WTC11 (cell line): Measurements from ENCODE around the gene CLDND2. TPM values are rescaled to one million over a fixed set of nuclear protein-coding genes. Genes with fewer than 3 reads are reported as not detected.
A peak's percentile ranks its signal among the peaks of the same experiment; 100 is the strongest.

ENCODE experiments used
- ATAC-seq: fragments of 200-7000 bp; cut with Tn5 transposase; 2 replicates; pipeline ENCODE4 v1.10.0; 2021; ENCODE audit warnings: mild to moderate bottlenecking, moderate library complexity
- CTCF ChIA-PET: fragments of 300-600 bp; sonication (Branson Sonifier 250); formaldehyde crosslinking; loops from one replicate; lab custom pipeline; 2021; ENCODE audit warnings: antibody characterized with exemption; lab: Charles Lee
- POLR2A ChIA-PET: fragments of 350-600 bp; sonication (Branson Sonifier 250); formaldehyde crosslinking; loops from one replicate; lab custom pipeline; 2021; ENCODE audit warnings: antibody characterized with exemption; lab: Charles Lee
- DNase-seq: peaks from one replicate; pipeline ENCODE4 v3.0.0; 2021; ENCODE audit warnings: low spot score
- H3K27ac Mint-ChIP-seq: 2 replicates; pipeline ENCODE4 v1.8.0; 2021; ENCODE audit warnings: mixed read lengths
- H3K27me3 Mint-ChIP-seq: 2 replicates; pipeline ENCODE4 v1.8.0; 2021; ENCODE audit warnings: low read depth, mild to moderate bottlenecking, moderate library complexity, mixed read lengths
- H3K36me3 Mint-ChIP-seq: 2 replicates; pipeline ENCODE4 v1.8.0; 2021; ENCODE audit warnings: mixed read lengths
- H3K4me1 Mint-ChIP-seq: 2 replicates; pipeline ENCODE4 v1.8.0; 2022; ENCODE audit warnings: mixed read lengths
- H3K4me3 Mint-ChIP-seq: 2 replicates; pipeline ENCODE4 v1.8.0; 2021; ENCODE audit warnings: mild to moderate bottlenecking, moderate library complexity, mixed read lengths
- H3K9me3 Mint-ChIP-seq: 2 replicates; pipeline ENCODE4 v1.8.0; 2021; ENCODE audit warnings: mixed read lengths
- CREB1 ChIP-seq: sonication (generic); formaldehyde crosslinking; IDR thresholded peaks from 2 replicates; pipeline ENCODE4 v1.8.0; 2023; ENCODE audit warnings: mild to moderate bottlenecking, missing genetic modification reagents
- E2F1 ChIP-seq: sonication (generic); formaldehyde crosslinking; IDR thresholded peaks from 2 replicates; pipeline ENCODE4 v1.8.0; 2022; ENCODE audit warnings: mild to moderate bottlenecking, missing genetic modification reagents
- ETV6 ChIP-seq: sonication (generic); formaldehyde crosslinking; IDR thresholded peaks from 2 replicates; pipeline ENCODE4 v1.8.1; 2022; ENCODE audit warnings: mild to moderate bottlenecking, missing genetic modification reagents
- JUN ChIP-seq: sonication (generic); formaldehyde crosslinking; IDR thresholded peaks from 2 replicates; pipeline ENCODE4 v1.8.0; 2023; ENCODE audit warnings: mild to moderate bottlenecking, missing genetic modification reagents
- KAT7 ChIP-seq: sonication (generic); formaldehyde crosslinking; IDR thresholded peaks from 2 replicates; pipeline ENCODE4 v1.8.1; 2023; ENCODE audit warnings: missing genetic modification reagents, mild to moderate bottlenecking, borderline replicate concordance
- MLX ChIP-seq: sonication (generic); formaldehyde crosslinking; IDR thresholded peaks from 2 replicates; pipeline ENCODE4 v1.8.1; 2023; ENCODE audit warnings: mild to moderate bottlenecking, missing genetic modification reagents, moderate library complexity
- NFYB ChIP-seq: sonication (generic); formaldehyde crosslinking; conservative IDR thresholded peaks from 2 replicates; pipeline ENCODE4 v1.8.0; 2022; ENCODE audit warnings: low read depth, missing genetic modification reagents
- RORB ChIP-seq: fragments of 250-450 bp; sonication (Bioruptor Pico); IDR thresholded peaks from 2 replicates; pipeline ENCODE4 v1.9.0; 2021; ENCODE audit warnings: mild to moderate bottlenecking
- SP1 ChIP-seq: sonication (generic); formaldehyde crosslinking; conservative IDR thresholded peaks from 2 replicates; pipeline ENCODE4 v1.8.1; 2022; ENCODE audit warnings: missing genetic modification reagents
- STAT6 ChIP-seq: sonication (generic); formaldehyde crosslinking; conservative IDR thresholded peaks from 2 replicates; pipeline ENCODE4 v1.8.1; 2023; ENCODE audit warnings: mild to moderate bottlenecking, low read depth, missing genetic modification reagents, moderate library complexity
- ZNF121 ChIP-seq: sonication (generic); formaldehyde crosslinking; IDR thresholded peaks from 2 replicates; pipeline ENCODE4 v1.8.0; 2023; ENCODE audit warnings: missing genetic modification reagents
- ZNF416 ChIP-seq: fragments of 250-450 bp; sonication (Bioruptor Pico); IDR thresholded peaks from 2 replicates; pipeline ENCODE4 v1.9.0; 2021; ENCODE audit warnings: mild to moderate bottlenecking, inconsistent platforms
- total RNA-seq: library from RNA; stranded (reverse); gene quantifications from 3 replicates; pipeline ENCODE4 v1.2.3, GENCODE V29; 2021
- TF ChIP-seq, protein P1 (sequence below): sonication (generic); formaldehyde crosslinking; IDR thresholded peaks from 2 replicates; pipeline ENCODE4 v1.8.1; 2022; ENCODE audit warnings: low read depth, missing genetic modification reagents, borderline replicate concordance
- TF ChIP-seq, protein P2 (sequence below): sonication (generic); formaldehyde crosslinking; IDR thresholded peaks from 2 replicates; pipeline ENCODE4 v1.8.0; 2022; ENCODE audit warnings: missing genetic modification reagents

Gene CLDND2
- total RNA-seq, 1 experiment from 2014 or later, result 1.7 TPM

- no peak for DNase-seq
- peaks cover 47% of the 10 kb centered on the region for H3K36me3 Mint-ChIP-seq
- POLR2A ChIA-PET, result no interaction called here
- no peak overlapping the region for H3K4me3 Mint-ChIP-seq
- H3K4me1 Mint-ChIP-seq, result peaks cover 8% of the 10 kb centered on the region
- H3K27me3 Mint-ChIP-seq, result peaks cover 2% of the 10 kb centered on the region; the same call in 1 of the 2 replicates
- peak; percentile 40 for ATAC-seq
- H3K27ac Mint-ChIP-seq, result no peak overlapping the region
- peaks cover 25% of the 10 kb centered on the region for H3K9me3 Mint-ChIP-seq
- TF ChIP-seq NFYB, result peak; percentile 66
- TF ChIP-seq, protein P1, sequence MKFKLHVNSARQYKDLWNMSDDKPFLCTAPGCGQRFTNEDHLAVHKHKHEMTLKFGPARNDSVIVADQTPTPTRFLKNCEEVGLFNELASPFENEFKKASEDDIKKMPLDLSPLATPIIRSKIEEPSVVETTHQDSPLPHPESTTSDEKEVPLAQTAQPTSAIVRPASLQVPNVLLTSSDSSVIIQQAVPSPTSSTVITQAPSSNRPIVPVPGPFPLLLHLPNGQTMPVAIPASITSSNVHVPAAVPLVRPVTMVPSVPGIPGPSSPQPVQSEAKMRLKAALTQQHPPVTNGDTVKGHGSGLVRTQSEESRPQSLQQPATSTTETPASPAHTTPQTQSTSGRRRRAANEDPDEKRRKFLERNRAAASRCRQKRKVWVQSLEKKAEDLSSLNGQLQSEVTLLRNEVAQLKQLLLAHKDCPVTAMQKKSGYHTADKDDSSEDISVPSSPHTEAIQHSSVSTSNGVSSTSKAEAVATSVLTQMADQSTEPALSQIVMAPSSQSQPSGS, result no peak
- CTCF ChIA-PET, result interaction anchor here (1.0 kb wide), 1 partner anchor 88 kb away, joined by 3 read pairs; no protein-coding TSS in a partner anchor
Measured at GRCh38 chr19:51333836-51334460, 34.9 kb downstream of the CLDND2 start.

GRCh38 chr19:51331716-51332115, 37.1 kb downstream of the CLDND2 start:
- DNase-seq (no peak), ATAC-seq (no peak)

DNA sequence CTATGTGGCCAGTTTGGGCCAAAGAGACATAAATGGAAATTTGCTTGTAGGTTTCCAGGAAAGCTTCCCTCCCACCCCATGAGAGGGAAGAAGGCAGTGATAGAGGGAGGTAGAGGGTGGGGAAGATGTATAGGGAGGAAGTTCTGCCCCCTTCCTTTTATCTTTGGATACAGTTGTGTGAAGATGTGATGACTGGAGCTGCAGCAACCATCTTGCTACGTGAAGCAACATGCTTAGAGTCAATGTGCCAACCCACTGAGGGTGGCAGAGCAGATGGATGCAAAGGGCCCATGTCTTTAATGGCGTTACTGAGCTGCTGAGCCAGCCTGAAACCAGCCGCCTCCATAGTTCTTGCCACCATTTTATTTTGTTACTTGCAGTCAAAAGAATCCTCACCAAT, 37.6 kb downstream of the CLDND2 start:
- POLR2A ChIA-PET, result no interaction called here
- Mint-ChIP-seq H3K27ac (no peak overlapping the region), H3K27me3 (peaks cover 14% of the 10 kb centered on the region), H3K9me3 (peaks cover 25% of the 10 kb centered on the region), H3K36me3 (peaks cover 45% of the 10 kb centered on the region), H3K4me3 (no peak overlapping the region), H3K4me1 (peaks cover 8% of the 10 kb centered on the region)
- CTCF ChIA-PET, result no interaction called here
- DNase-seq (no peak), ATAC-seq (no peak)
- TF ChIP-seq E2F1 (no peak), SP1 (no peak), CREB1 (CRISPR knock-in tag) (no peak), MLX (CRISPR knock-in tag) (no peak), JUN (CRISPR knock-in tag) (no peak)

More at GRCh38 chr19:51331716-51332115, 37.1 kb downstream of the CLDND2 start:
- TF ChIP-seq ZNF121 (CRISPR knock-in tag), result no peak
- TF ChIP-seq KAT7 (CRISPR knock-in tag), result no peak
- TF ChIP-seq STAT6, result no peak
- no peak for TF ChIP-seq RORB
- TF ChIP-seq, protein P2, sequence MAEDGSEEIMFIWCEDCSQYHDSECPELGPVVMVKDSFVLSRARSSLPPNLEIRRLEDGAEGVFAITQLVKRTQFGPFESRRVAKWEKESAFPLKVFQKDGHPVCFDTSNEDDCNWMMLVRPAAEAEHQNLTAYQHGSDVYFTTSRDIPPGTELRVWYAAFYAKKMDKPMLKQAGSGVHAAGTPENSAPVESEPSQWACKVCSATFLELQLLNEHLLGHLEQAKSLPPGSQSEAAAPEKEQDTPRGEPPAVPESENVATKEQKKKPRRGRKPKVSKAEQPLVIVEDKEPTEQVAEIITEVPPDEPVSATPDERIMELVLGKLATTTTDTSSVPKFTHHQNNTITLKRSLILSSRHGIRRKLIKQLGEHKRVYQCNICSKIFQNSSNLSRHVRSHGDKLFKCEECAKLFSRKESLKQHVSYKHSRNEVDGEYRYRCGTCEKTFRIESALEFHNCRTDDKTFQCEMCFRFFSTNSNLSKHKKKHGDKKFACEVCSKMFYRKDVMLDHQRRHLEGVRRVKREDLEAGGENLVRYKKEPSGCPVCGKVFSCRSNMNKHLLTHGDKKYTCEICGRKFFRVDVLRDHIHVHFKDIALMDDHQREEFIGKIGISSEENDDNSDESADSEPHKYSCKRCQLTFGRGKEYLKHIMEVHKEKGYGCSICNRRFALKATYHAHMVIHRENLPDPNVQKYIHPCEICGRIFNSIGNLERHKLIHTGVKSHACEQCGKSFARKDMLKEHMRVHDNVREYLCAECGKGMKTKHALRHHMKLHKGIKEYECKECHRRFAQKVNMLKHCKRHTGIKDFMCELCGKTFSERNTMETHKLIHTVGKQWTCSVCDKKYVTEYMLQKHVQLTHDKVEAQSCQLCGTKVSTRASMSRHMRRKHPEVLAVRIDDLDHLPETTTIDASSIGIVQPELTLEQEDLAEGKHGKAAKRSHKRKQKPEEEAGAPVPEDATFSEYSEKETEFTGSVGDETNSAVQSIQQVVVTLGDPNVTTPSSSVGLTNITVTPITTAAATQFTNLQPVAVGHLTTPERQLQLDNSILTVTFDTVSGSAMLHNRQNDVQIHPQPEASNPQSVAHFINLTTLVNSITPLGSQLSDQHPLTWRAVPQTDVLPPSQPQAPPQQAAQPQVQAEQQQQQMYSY (CRISPR knock-in tag), result no peak
- TF ChIP-seq ETV6 (CRISPR knock-in tag), result no peak
- no peak for TF ChIP-seq MLX (CRISPR knock-in tag)
- TF ChIP-seq ZNF416 (CRISPR knock-in tag), result no peak
- Mint-ChIP-seq H3K27me3 (peaks cover 9% of the 10 kb centered on the region), H3K9me3 (peaks cover 25% of the 10 kb centered on the region), H3K27ac (no peak overlapping the region), H3K4me3 (no peak overlapping the region), H3K36me3 (peaks cover 47% of the 10 kb centered on the region), H3K4me1 (peaks cover 8% of the 10 kb centered on the region)
- ChIA-PET CTCF (no interaction called here), POLR2A (no interaction called here)
